ENCODE results near the gene HMGN5.

Gene HMGN5

DNA sequence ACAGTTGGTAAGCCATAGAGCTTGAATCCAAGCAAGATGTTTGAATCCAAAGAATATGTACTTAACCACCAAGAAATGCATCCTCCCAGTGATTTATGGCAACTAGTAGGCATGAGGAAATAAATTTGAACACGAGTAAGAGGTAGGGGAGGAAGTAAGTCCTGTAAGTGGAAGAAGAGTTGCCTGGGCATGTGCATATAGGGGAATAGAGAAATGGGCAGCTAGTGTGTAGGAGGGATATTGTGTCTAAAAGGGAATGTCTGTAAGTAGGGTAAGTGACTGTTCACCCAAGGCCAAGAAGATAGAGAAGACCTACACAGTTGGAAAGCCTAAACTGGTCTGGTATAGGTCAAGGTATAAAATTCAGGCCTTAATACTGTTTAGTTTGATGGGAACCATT is 4.8 kb upstream of the HMGN5 start:
- peaks cover 82% of the 10 kb centered on the region for H3K79me2 ChIP-seq (ENCODE audit: insufficient read depth, low read length)
- H3K4me1 ChIP-seq (ENCODE audit: insufficient read depth, low read length) = peaks cover 25% of the 10 kb centered on the region
- no peak overlapping the region for H2AFZ ChIP-seq (ENCODE audit: low read depth, low read length)
- no peak overlapping the region for H3K4me3 ChIP-seq (ENCODE audit: low read depth in 1 of 2, low read length in 2 of 2)
- no peak for ATAC-seq (ENCODE audit: insufficient read depth, low read depth)
- peak overlapping the region; percentile 27; the same call in 1 of the 2 replicates for H3K4me2 ChIP-seq (ENCODE audit: insufficient read depth, low read length)
- H3K27me3 ChIP-seq (ENCODE audit: insufficient read depth, low read length, poor library complexity) = no peaks in the 10 kb centered on the region
- no peaks in the 10 kb centered on the region; the same call in 1 of the 2 replicates for H4K20me1 ChIP-seq (ENCODE audit: insufficient read depth, low read length)
- H3K9ac ChIP-seq (ENCODE audit: low read depth, low read length) = no peak overlapping the region
- TF ChIP-seq, protein P1, sequence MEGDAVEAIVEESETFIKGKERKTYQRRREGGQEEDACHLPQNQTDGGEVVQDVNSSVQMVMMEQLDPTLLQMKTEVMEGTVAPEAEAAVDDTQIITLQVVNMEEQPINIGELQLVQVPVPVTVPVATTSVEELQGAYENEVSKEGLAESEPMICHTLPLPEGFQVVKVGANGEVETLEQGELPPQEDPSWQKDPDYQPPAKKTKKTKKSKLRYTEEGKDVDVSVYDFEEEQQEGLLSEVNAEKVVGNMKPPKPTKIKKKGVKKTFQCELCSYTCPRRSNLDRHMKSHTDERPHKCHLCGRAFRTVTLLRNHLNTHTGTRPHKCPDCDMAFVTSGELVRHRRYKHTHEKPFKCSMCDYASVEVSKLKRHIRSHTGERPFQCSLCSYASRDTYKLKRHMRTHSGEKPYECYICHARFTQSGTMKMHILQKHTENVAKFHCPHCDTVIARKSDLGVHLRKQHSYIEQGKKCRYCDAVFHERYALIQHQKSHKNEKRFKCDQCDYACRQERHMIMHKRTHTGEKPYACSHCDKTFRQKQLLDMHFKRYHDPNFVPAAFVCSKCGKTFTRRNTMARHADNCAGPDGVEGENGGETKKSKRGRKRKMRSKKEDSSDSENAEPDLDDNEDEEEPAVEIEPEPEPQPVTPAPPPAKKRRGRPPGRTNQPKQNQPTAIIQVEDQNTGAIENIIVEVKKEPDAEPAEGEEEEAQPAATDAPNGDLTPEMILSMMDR (IDR thresholded peaks at IDR 0.05; ENCODE audit: borderline replicate concordance, extremely low read depth, low read length, poor library complexity, severe bottlenecking) = no peak
- no peak for TF ChIP-seq EZH2 (IDR thresholded peaks at IDR 0.05; ENCODE audit: borderline replicate concordance, low read depth, low read length, severe bottlenecking)
- no peak for DNase-seq
- H3K27ac ChIP-seq (ENCODE audit: low read length) = no peak overlapping the region
- no peaks in the 10 kb centered on the region; the same call in 1 of the 2 replicates for H3K36me3 ChIP-seq (ENCODE audit: insufficient read depth, low read length)
- H3K9me3 ChIP-seq (ENCODE audit: insufficient read depth, low read length, severe bottlenecking) = no peaks in the 10 kb centered on the region

DNA sequence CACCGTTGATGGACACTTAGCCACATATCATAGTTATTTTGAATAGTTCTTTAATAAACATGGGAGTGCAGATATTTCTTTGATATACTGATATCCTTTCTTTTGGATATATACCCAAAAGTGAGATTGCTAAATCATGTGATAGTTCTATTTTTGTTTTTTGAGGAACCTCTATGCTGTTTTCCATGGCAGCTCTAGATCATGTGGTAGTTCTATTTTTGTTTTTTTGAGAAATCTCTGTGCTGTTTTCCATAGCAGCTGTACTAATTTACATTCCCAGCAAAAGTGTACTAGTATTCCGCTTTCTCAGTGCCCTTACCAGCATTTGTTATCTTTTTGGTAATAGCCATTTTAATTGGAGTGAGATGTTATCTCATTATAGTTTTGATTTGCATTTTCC is 3.8 kb upstream of the HMGN5 start:
- no peak overlapping the region for H3K4me3 ChIP-seq (ENCODE audit: low read depth in 1 of 2, low read length in 2 of 2)
- peaks cover 86% of the 10 kb centered on the region for H3K79me2 ChIP-seq (ENCODE audit: insufficient read depth, low read length)
- TF ChIP-seq EZH2 (IDR thresholded peaks at IDR 0.05; ENCODE audit: borderline replicate concordance, low read depth, low read length, severe bottlenecking) = no peak
- TF ChIP-seq, protein P1 (IDR thresholded peaks at IDR 0.05; ENCODE audit: borderline replicate concordance, extremely low read depth, low read length, poor library complexity, severe bottlenecking) = no peak
- peaks cover 31% of the 10 kb centered on the region for H3K4me1 ChIP-seq (ENCODE audit: insufficient read depth, low read length)
- no peak overlapping the region for H3K4me2 ChIP-seq (ENCODE audit: insufficient read depth, low read length)
- no peaks in the 10 kb centered on the region; the same call in 1 of the 2 replicates for H3K36me3 ChIP-seq (ENCODE audit: insufficient read depth, low read length)
- H3K27me3 ChIP-seq (ENCODE audit: insufficient read depth, low read length, poor library complexity) = no peaks in the 10 kb centered on the region
- H3K27ac ChIP-seq (ENCODE audit: low read length) = no peak overlapping the region
- ATAC-seq (ENCODE audit: insufficient read depth, low read depth) = no peak
- no peak for DNase-seq
- no peak overlapping the region for H2AFZ ChIP-seq (ENCODE audit: low read depth, low read length)
- no peaks in the 10 kb centered on the region for H3K9me3 ChIP-seq (ENCODE audit: insufficient read depth, low read length, severe bottlenecking)
- H3K9ac ChIP-seq (ENCODE audit: low read depth, low read length) = no peak overlapping the region
- no peaks in the 10 kb centered on the region; the same call in 1 of the 2 replicates for H4K20me1 ChIP-seq (ENCODE audit: insufficient read depth, low read length)

DNA sequence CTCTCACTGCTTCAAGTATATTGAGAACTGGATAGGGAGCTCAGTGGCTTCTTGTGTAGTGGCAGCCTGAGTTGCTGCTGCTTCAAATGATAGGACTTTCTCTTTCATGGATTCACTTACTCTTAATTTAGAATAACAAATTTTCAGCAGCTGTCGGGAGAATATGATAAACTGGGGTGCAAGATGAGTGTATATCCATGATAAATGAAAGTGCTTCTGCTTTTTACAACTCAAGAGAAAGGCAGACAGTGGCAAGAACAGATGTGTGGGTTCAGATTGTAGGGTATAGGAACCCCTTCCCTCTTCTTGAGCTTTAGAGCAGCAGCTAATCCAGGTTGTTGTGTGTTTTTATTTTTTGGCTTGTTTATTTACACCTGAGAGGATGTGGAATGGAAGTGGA is 1.2 kb upstream of the HMGN5 start:
- no peak for ATAC-seq (ENCODE audit: insufficient read depth, low read depth)
- Histone ChIP-seq H3K4me2 (ENCODE audit: insufficient read depth, low read length) (peak overlapping the region; percentile 83), H3K27me3 (ENCODE audit: insufficient read depth, low read length, poor library complexity) (no peaks in the 10 kb centered on the region), H3K9ac (ENCODE audit: low read depth, low read length) (peak overlapping the region; percentile 72), H2AFZ (ENCODE audit: low read depth, low read length) (peak overlapping the region; percentile 28; the same call in 1 of the 2 replicates), H3K79me2 (ENCODE audit: insufficient read depth, low read length) (peaks cover 65% of the 10 kb centered on the region), H4K20me1 (ENCODE audit: insufficient read depth, low read length) (no peaks in the 10 kb centered on the region; the same call in 1 of the 2 replicates), H3K4me1 (ENCODE audit: insufficient read depth, low read length) (peaks cover 31% of the 10 kb centered on the region), H3K9me3 (ENCODE audit: insufficient read depth, low read length, severe bottlenecking) (no peaks in the 10 kb centered on the region), H3K36me3 (ENCODE audit: insufficient read depth, low read length) (no peaks in the 10 kb centered on the region; the same call in 1 of the 2 replicates), H3K4me3 (ENCODE audit: low read depth in 1 of 2, low read length in 2 of 2) (peak overlapping the region; percentile 52 to 78), H3K27ac (ENCODE audit: low read length) (peak overlapping the region; percentile 97)
- DNase-seq = no peak
- TF ChIP-seq, protein P1 (IDR thresholded peaks at IDR 0.05; ENCODE audit: borderline replicate concordance, extremely low read depth, low read length, poor library complexity, severe bottlenecking) = no peak
